GM12878 (cell line): ENCODE measurements around the gene EEF1A1. TPM values are rescaled to one million over a fixed set of nuclear protein-coding genes. Genes with fewer than 3 reads are reported as not detected.

Experiments
- DPF2 ChIP-seq: fragments of 450-650 bp; IDR thresholded peaks from 2 replicates; pipeline ENCODE4 v1.6.1; 2017; ENCODE audit warnings: mild to moderate bottlenecking
- FOXK2 ChIP-seq: fragments of 450-650 bp; IDR thresholded peaks from 2 replicates; pipeline ENCODE4 v1.6.1; 2017; ENCODE audit warnings: mild to moderate bottlenecking, moderate library complexity
- HDAC2 ChIP-seq: fragments of 200-600 bp; sonication (generic); IDR thresholded peaks from 2 replicates; pipeline ENCODE4 v1.6.1; 2017
- MTA2 ChIP-seq: fragments of 450-650 bp; IDR thresholded peaks from 2 replicates; pipeline ENCODE4 v1.6.1; 2016; ENCODE audit warnings: low read depth, mild to moderate bottlenecking, moderate library complexity
- NKRF ChIP-seq: fragments of 450-650 bp; conservative IDR thresholded peaks from 2 replicates; pipeline ENCODE4 v1.6.1; 2017; ENCODE audit warnings: mild to moderate bottlenecking, moderate library complexity
- NR2F1 ChIP-seq: fragments of 450-650 bp; conservative IDR thresholded peaks from 2 replicates; pipeline ENCODE4 v1.6.1; 2017; ENCODE audit warnings: mild to moderate bottlenecking
- PRDM15 ChIP-seq: fragments of 450-650 bp; formaldehyde crosslinking; IDR thresholded peaks from 2 replicates; pipeline ENCODE4 v1.4.0; 2020; ENCODE audit warnings: mild to moderate bottlenecking, moderate library complexity
- RB1 ChIP-seq: fragments of 450-650 bp; formaldehyde crosslinking; IDR thresholded peaks from 2 replicates; pipeline ENCODE4 v1.6.1; 2017; ENCODE audit warnings: mild to moderate bottlenecking, borderline replicate concordance
- SIN3A ChIP-seq: IDR thresholded peaks from 2 replicates; pipeline ENCODE4 v1.6.1; 2012; ENCODE audit warnings: low read depth, low read length, improper control_type of control experiment
- SMAD5 ChIP-seq: IDR thresholded peaks from 2 replicates; pipeline ENCODE4 v1.6.1; 2016; ENCODE audit warnings: antibody characterized with exemption, low read depth
- STAT1 ChIP-seq: fragments of 450-650 bp; conservative IDR thresholded peaks from 2 replicates; pipeline ENCODE4 v1.6.1; 2014; ENCODE audit warnings: antibody characterized with exemption, mild to moderate bottlenecking
- ZNF384 ChIP-seq: IDR thresholded peaks from 2 replicates; pipeline ENCODE4 v1.6.1; 2012; ENCODE audit warnings: low read depth, mild to moderate bottlenecking, low read length, improper control_type of control experiment, borderline replicate concordance
- polyA plus RNA-seq, 11 experiments: library from polyadenylated mRNA; depleted of rRNA in 4 of 11; unstranded in 6 of 11; stranded (reverse) in 5 of 11; fragments of >200 nt; fragmentation: Nextera tagmentation in 4 of 11; fragmentation: Illumina TruSeq in 1 of 11; extraction: Ambion mirVana in 4 of 11; extraction: Trizol in 1 of 11; gene quantifications; 1 replicate in 1 of 11; 2 replicates in 10 of 11; pipeline versions ENCODE4 v1.2.1 to v1.2.3, GENCODE V29; 2011 to 2016; ENCODE audit warnings: inconsistent platforms in 2 of 11, missing spikeins in 2 of 11, low read depth in 1 of 11
- total RNA-seq, 4 experiments: library from RNA; depleted of rRNA in 3 of 4; stranded (reverse); fragments of >200 nt in 3 of 4; fragmentation: Illumina TruSeq in 1 of 4; extraction: Trizol in 1 of 4; gene quantifications; 2 replicates each; pipeline versions ENCODE4 v1.2.1 to v1.2.3, GENCODE V29; 2013 to 2021
- TF ChIP-seq, protein P1 (sequence below): fragments of 450-650 bp; formaldehyde crosslinking; IDR thresholded peaks from 2 replicates; pipeline ENCODE4 v1.5.0; 2022; ENCODE audit warnings: mild to moderate bottlenecking, missing genetic modification characterization
- TF ChIP-seq, protein P2 (sequence below): fragments of 450-650 bp; IDR thresholded peaks from 2 replicates; pipeline ENCODE4 v1.6.1; 2016; ENCODE audit warnings: mild to moderate bottlenecking
- TF ChIP-seq, protein P3 (sequence below): fragments of 450-650 bp; IDR thresholded peaks from 2 replicates; pipeline ENCODE4 v1.6.1; 2018; ENCODE audit warnings: borderline replicate concordance, mild to moderate bottlenecking; ENCODE audit not compliant: partially characterized antibody
- TF ChIP-seq, protein P4 (sequence below): IDR thresholded peaks from 2 replicates; pipeline ENCODE4 v1.6.1; 2011; ENCODE audit warnings: low read depth, mild to moderate bottlenecking, low read length, moderate library complexity, borderline replicate concordance; ENCODE audit errors: extremely low read depth

The EEF1A1 gene
- total and polyA plus RNA-seq, 10 of the 15 experiments (the other 5 are each of a cell fraction or from before 2014, with no cell fraction given), result 4,214 to 18,090 (median 14,132) TPM

DNA sequence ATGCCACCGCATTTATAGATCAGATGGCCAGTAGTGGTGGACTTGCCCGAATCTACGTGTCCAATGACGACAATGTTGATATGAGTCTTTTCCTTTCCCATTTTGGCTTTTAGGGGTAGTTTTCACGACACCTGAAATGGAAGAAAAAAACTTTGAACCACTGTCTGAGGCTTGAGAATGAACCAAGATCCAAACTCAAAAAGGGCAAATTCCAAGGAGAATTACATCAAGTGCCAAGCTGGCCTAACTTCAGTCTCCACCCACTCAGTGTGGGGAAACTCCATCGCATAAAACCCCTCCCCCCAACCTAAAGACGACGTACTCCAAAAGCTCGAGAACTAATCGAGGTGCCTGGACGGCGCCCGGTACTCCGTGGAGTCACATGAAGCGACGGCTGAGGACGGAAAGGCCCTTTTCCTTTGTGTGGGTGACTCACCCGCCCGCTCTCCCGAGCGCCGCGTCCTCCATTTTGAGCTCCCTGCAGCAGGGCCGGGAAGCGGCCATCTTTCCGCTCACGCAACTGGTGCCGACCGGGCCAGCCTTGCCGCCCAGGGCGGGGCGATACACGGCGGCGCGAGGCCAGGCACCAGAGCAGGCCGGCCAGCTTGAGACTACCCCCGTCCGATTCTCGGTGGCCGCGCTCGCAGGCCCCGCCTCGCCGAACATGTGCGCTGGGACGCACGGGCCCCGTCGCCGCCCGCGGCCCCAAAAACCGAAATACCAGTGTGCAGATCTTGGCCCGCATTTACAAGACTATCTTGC lies 725 bp downstream of the EEF1A1 start (continued):
- TF ChIP-seq NR2F1 (no peak), RB1 (no peak), SIN3A (no peak), ZNF384 (no peak), DPF2 (peak; percentile 50; the same call in 1 of the 2 replicates), STAT1 (no peak), SMAD5 (peak; percentile 80), PRDM15 (CRISPR knock-in tag) (no peak), FOXK2 (no peak), HDAC2 (no peak), NKRF (no peak; the same call in 1 of the 2 replicates), MTA2 (no peak)
- TF ChIP-seq, protein P1, sequence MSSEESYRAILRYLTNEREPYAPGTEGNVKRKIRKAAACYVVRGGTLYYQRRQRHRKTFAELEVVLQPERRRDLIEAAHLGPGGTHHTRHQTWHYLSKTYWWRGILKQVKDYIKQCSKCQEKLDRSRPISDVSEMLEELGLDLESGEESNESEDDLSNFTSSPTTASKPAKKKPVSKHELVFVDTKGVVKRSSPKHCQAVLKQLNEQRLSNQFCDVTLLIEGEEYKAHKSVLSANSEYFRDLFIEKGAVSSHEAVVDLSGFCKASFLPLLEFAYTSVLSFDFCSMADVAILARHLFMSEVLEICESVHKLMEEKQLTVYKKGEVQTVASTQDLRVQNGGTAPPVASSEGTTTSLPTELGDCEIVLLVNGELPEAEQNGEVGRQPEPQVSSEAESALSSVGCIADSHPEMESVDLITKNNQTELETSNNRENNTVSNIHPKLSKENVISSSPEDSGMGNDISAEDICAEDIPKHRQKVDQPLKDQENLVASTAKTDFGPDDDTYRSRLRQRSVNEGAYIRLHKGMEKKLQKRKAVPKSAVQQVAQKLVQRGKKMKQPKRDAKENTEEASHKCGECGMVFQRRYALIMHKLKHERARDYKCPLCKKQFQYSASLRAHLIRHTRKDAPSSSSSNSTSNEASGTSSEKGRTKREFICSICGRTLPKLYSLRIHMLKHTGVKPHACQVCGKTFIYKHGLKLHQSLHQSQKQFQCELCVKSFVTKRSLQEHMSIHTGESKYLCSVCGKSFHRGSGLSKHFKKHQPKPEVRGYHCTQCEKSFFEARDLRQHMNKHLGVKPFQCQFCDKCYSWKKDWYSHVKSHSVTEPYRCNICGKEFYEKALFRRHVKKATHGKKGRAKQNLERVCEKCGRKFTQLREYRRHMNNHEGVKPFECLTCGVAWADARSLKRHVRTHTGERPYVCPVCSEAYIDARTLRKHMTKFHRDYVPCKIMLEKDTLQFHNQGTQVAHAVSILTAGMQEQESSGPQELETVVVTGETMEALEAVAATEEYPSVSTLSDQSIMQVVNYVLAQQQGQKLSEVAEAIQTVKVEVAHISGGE (CRISPR knock-in tag), result 0 out of 2 replicates have a peak, but pooled peaks have one; percentile 29
- TF ChIP-seq, protein P2, sequence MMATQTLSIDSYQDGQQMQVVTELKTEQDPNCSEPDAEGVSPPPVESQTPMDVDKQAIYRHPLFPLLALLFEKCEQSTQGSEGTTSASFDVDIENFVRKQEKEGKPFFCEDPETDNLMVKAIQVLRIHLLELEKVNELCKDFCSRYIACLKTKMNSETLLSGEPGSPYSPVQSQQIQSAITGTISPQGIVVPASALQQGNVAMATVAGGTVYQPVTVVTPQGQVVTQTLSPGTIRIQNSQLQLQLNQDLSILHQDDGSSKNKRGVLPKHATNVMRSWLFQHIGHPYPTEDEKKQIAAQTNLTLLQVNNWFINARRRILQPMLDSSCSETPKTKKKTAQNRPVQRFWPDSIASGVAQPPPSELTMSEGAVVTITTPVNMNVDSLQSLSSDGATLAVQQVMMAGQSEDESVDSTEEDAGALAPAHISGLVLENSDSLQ, result no peak
- TF ChIP-seq, protein P3, sequence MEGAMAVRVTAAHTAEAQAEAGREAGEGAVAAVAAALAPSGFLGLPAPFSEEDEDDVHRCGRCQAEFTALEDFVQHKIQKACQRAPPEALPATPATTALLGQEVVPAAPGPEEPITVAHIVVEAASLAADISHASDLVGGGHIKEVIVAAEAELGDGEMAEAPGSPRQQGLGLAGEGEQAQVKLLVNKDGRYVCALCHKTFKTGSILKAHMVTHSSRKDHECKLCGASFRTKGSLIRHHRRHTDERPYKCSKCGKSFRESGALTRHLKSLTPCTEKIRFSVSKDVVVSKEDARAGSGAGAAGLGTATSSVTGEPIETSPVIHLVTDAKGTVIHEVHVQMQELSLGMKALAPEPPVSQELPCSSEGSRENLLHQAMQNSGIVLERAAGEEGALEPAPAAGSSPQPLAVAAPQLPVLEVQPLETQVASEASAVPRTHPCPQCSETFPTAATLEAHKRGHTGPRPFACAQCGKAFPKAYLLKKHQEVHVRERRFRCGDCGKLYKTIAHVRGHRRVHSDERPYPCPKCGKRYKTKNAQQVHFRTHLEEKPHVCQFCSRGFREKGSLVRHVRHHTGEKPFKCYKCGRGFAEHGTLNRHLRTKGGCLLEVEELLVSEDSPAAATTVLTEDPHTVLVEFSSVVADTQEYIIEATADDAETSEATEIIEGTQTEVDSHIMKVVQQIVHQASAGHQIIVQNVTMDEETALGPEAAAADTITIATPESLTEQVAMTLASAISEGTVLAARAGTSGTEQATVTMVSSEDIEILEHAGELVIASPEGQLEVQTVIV, result no peak
- TF ChIP-seq, protein P4, sequence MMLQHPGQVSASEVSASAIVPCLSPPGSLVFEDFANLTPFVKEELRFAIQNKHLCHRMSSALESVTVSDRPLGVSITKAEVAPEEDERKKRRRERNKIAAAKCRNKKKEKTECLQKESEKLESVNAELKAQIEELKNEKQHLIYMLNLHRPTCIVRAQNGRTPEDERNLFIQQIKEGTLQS, result no peak
